Neural progenitor cell (in vitro differentiated cells): Measurements from ENCODE around the gene REEP1.

ENCODE experiments used
- EZH2 ChIP-seq: fragments of 200-600 bp; sonication (generic); IDR thresholded peaks from 2 replicates; pipeline ENCODE4 v1.6.1; 2017; ENCODE audit warnings: antibody characterized with exemption, mild to moderate bottlenecking, moderate library complexity
- EZH2phosphoT487 ChIP-seq: fragments of 200-600 bp; sonication (generic); IDR thresholded peaks from 2 replicates; pipeline ENCODE4 v1.6.1; 2017; ENCODE audit warnings: antibody characterized with exemption
- TF ChIP-seq, protein P1 (sequence below): fragments of 200-600 bp; sonication (generic); IDR thresholded peaks from 2 replicates; pipeline ENCODE4 v1.5.1; 2017; ENCODE audit warnings: antibody characterized with exemption, mild to moderate bottlenecking

GRCh38 chr2:86211033-86211795 is 126.2 kb downstream of the REEP1 start:
- TF ChIP-seq EZH2 (no peak), EZH2phosphoT487 (no peak)
- TF ChIP-seq, protein P1, sequence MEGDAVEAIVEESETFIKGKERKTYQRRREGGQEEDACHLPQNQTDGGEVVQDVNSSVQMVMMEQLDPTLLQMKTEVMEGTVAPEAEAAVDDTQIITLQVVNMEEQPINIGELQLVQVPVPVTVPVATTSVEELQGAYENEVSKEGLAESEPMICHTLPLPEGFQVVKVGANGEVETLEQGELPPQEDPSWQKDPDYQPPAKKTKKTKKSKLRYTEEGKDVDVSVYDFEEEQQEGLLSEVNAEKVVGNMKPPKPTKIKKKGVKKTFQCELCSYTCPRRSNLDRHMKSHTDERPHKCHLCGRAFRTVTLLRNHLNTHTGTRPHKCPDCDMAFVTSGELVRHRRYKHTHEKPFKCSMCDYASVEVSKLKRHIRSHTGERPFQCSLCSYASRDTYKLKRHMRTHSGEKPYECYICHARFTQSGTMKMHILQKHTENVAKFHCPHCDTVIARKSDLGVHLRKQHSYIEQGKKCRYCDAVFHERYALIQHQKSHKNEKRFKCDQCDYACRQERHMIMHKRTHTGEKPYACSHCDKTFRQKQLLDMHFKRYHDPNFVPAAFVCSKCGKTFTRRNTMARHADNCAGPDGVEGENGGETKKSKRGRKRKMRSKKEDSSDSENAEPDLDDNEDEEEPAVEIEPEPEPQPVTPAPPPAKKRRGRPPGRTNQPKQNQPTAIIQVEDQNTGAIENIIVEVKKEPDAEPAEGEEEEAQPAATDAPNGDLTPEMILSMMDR, result no peak
